ENCODE measurements around the gene BMERB1.
"Not testable (repeated sequence)": the region's sequence is repeated elsewhere in the genome, so short reads cannot be mapped to it uniquely, and the experiment has no call there.

BMERB1 gene

GRCh38 chr16:15434425-15435215 lies at the start of gene BMERB1:
Gene BMERB1 (plus strand): TSS chr16:15434588. CDS start chr16:15434654, 66 bp downstream.
- DNase-seq (ENCODE audit: low spot score): peak; percentile 49
- peaks cover 25% of the 10 kb centered on the region for H3K27me3 Mint-ChIP-seq (ENCODE audit: low read depth)
- H3K4me3 Mint-ChIP-seq: peak within 1 kb of the TSS; percentile 83
- H3K27ac Mint-ChIP-seq: no peak within 1 kb of the TSS
- H3K4me1 Mint-ChIP-seq (ENCODE audit: low read depth): peaks cover 13% of the 10 kb centered on the region
- no peaks in the 10 kb centered on the region for H3K36me3 Mint-ChIP-seq (ENCODE audit: low read depth)
- H3K9me3 Mint-ChIP-seq: no peaks in the 10 kb centered on the region

- not testable (repeated sequence) for H3K27ac Mint-ChIP-seq; H3K4me1 Mint-ChIP-seq (ENCODE audit: low read depth); H3K36me3 Mint-ChIP-seq (ENCODE audit: low read depth); H3K27me3 Mint-ChIP-seq (ENCODE audit: low read depth); H3K4me3 Mint-ChIP-seq; DNase-seq (ENCODE audit: low spot score); H3K9me3 Mint-ChIP-seq
Measured at GRCh38 chr16:15388060-15388459, 46.3 kb upstream of the BMERB1 start.

DNA sequence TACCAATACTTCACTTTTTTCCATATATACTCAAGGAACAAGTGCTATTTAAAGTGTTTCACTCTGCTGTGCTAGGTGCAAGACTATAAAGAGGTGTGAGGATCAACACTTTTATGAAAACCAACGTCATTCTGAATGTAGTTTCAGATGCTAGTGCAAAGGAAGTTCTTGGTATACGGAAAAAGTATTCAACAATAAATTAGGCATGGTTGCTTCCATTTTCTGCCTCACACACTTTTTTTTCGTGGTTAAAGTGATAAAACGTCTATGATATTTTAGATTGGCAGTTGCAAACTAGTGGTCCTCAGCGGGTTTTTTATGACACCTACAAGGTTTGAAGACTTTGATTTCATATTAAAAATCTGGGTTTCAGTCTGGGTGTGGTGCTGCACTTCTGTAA lies 44.5 kb upstream of the BMERB1 start:
- not testable (repeated sequence) for H3K9me3 Mint-ChIP-seq

GRCh38 chr16:15393025-15393424 lies 41.4 kb upstream of the BMERB1 start:
- not testable (repeated sequence) for H3K9me3 Mint-ChIP-seq; H3K4me1 Mint-ChIP-seq (ENCODE audit: low read depth); H3K27ac Mint-ChIP-seq; H3K4me3 Mint-ChIP-seq; DNase-seq (ENCODE audit: low spot score); H3K36me3 Mint-ChIP-seq (ENCODE audit: low read depth)
- H3K27me3 Mint-ChIP-seq (ENCODE audit: low read depth): peaks cover 26% of the 10 kb centered on the region

More for the DNA sequence above, 44.5 kb upstream of the BMERB1 start:
- not testable (repeated sequence) for DNase-seq (ENCODE audit: low spot score); H3K4me1 Mint-ChIP-seq (ENCODE audit: low read depth); H3K4me3 Mint-ChIP-seq; H3K36me3 Mint-ChIP-seq (ENCODE audit: low read depth); H3K27ac Mint-ChIP-seq
- H3K27me3 Mint-ChIP-seq (ENCODE audit: low read depth): peaks cover 12% of the 10 kb centered on the region

GRCh38 chr16:15395631-15396508 lies 38.5 kb upstream of the BMERB1 start, which contains the start of gene MPV17L:
Gene MPV17L (plus strand): TSS chr16:15395754. CDS start chr16:15395898, 144 bp downstream.
- peaks cover 28% of the 10 kb centered on the region for H3K27me3 Mint-ChIP-seq (ENCODE audit: low read depth)

GRCh38 chr16:15396509-15396829 lies 37.9 kb upstream of the BMERB1 start:
- H3K4me3 Mint-ChIP-seq; H3K4me1 Mint-ChIP-seq (ENCODE audit: low read depth); H3K36me3 Mint-ChIP-seq (ENCODE audit: low read depth); DNase-seq (ENCODE audit: low spot score); H3K9me3 Mint-ChIP-seq; H3K27ac Mint-ChIP-seq: not testable (repeated sequence)
- peaks cover 28% of the 10 kb centered on the region for H3K27me3 Mint-ChIP-seq (ENCODE audit: low read depth)

More at GRCh38 chr16:15395631-15396508, 38.5 kb upstream of the BMERB1 start, which contains the start of gene MPV17L:
- H3K4me3 Mint-ChIP-seq; DNase-seq (ENCODE audit: low spot score); H3K9me3 Mint-ChIP-seq; H3K4me1 Mint-ChIP-seq (ENCODE audit: low read depth); H3K27ac Mint-ChIP-seq; H3K36me3 Mint-ChIP-seq (ENCODE audit: low read depth): not testable (repeated sequence)

- DNase-seq (ENCODE audit: low spot score): no peak
- Mint-ChIP-seq H3K4me1 (ENCODE audit: low read depth) (no peaks in the 10 kb centered on the region), H3K27me3 (ENCODE audit: low read depth) (peaks cover 28% of the 10 kb centered on the region), H3K27ac (no peak overlapping the region), H3K4me3 (no peak overlapping the region), H3K36me3 (ENCODE audit: low read depth) (no peaks in the 10 kb centered on the region), H3K9me3 (no peaks in the 10 kb centered on the region)
Measured at GRCh38 chr16:15396948-15397594, 37.3 kb upstream of the BMERB1 start.

GRCh38 chr16:15398618-15399316 lies 35.6 kb upstream of the BMERB1 start:
- H3K9me3 Mint-ChIP-seq: no peaks in the 10 kb centered on the region
- H3K27ac Mint-ChIP-seq: no peak overlapping the region
- no peak for DNase-seq (ENCODE audit: low spot score)
- no peaks in the 10 kb centered on the region for H3K4me1 Mint-ChIP-seq (ENCODE audit: low read depth)
- H3K4me3 Mint-ChIP-seq: no peak overlapping the region
- peaks cover 24% of the 10 kb centered on the region for H3K27me3 Mint-ChIP-seq (ENCODE audit: low read depth)
- H3K36me3 Mint-ChIP-seq (ENCODE audit: low read depth): no peaks in the 10 kb centered on the region

DNA sequence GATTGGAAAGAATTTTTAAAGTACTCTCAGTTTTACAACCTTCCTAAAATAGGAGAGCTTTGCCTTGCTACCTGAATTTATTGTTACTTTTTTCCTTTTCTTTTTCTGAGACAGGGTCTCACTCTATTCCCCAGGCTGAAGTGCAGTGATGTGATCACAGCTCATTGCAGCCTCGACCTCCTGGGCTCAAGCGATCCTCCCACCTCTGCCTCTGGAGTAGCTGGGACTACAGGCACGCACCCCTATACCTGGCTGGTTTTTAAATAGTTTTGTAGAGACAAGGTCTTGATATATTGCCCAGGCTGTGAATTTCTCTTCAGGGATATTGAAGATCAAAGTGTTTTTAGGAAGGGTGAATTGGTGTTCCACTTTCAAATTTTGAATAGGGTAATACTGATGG lies 35.1 kb upstream of the BMERB1 start:
- Mint-ChIP-seq H3K9me3 (no peaks in the 10 kb centered on the region), H3K4me3 (no peak overlapping the region), H3K27ac (no peak overlapping the region), H3K36me3 (ENCODE audit: low read depth) (no peaks in the 10 kb centered on the region), H3K27me3 (ENCODE audit: low read depth) (peaks cover 20% of the 10 kb centered on the region), H3K4me1 (ENCODE audit: low read depth) (no peaks in the 10 kb centered on the region)
- DNase-seq (ENCODE audit: low spot score): no peak

GRCh38 chr16:15400314-15400713 lies 34.1 kb upstream of the BMERB1 start:
- H3K36me3 Mint-ChIP-seq (ENCODE audit: low read depth); H3K9me3 Mint-ChIP-seq; DNase-seq (ENCODE audit: low spot score); H3K4me1 Mint-ChIP-seq (ENCODE audit: low read depth); H3K27ac Mint-ChIP-seq; H3K4me3 Mint-ChIP-seq: not testable (repeated sequence)
- H3K27me3 Mint-ChIP-seq (ENCODE audit: low read depth): peaks cover 13% of the 10 kb centered on the region

DNA sequence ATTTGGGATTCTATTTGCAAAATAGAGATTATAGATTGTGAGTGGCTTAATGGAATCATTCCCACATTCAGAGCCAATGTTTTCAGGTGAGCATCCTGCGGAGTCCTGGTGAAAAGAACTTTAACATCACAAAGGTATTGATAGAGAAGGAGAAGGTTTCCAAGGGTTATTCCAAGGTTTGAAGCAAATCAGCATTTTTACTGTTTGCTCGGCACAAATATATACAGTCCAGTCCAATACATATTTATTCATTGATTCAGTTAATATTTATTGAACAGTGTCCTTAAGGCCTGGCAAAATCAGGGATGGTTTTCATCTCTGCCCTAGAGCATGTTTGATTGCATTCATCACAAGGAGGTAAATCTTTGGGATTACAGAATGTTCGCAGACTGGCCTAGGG lies 32.4 kb upstream of the BMERB1 start:
- H3K36me3 Mint-ChIP-seq (ENCODE audit: low read depth): no peaks in the 10 kb centered on the region
- no peak overlapping the region for H3K27ac Mint-ChIP-seq
- no peaks in the 10 kb centered on the region for H3K4me1 Mint-ChIP-seq (ENCODE audit: low read depth)
- no peak for DNase-seq (ENCODE audit: low spot score)
- no peak overlapping the region for H3K4me3 Mint-ChIP-seq
- H3K27me3 Mint-ChIP-seq (ENCODE audit: low read depth): peaks cover 3% of the 10 kb centered on the region
- no peaks in the 10 kb centered on the region for H3K9me3 Mint-ChIP-seq

DNA sequence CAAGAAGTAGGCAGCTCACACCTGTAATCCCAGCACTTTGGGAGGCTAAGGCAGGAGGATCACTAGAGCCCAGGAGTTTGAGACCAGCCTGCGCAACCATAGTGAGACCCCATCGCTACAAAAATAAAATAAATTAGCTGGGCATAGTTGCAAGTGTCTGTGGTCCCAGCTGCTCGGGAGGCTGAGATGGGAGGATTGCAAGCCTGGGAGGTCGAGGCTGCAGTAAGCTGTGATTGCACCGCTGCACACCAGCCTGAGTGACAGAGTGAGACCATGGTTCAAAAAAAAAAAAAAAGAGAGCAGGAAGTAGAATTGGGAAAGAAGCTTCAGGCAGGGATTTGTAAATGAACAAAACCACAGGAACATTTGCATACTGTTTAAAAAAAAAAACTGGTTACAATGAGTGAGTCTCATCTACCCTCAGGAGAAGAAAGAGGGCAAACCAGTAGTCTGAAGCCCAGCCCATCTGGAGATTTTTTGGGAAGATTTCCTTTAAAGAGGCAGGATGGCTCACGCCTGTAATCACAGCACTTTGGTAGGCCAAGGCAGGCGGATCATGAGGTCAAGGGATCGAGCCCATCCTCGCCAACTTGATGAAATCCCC lies 30.9 kb upstream of the BMERB1 start:
- peaks cover 2% of the 10 kb centered on the region for H3K27me3 Mint-ChIP-seq (ENCODE audit: low read depth)
- no peaks in the 10 kb centered on the region for H3K4me1 Mint-ChIP-seq (ENCODE audit: low read depth)
- DNase-seq (ENCODE audit: low spot score): no peak
- H3K9me3 Mint-ChIP-seq: no peaks in the 10 kb centered on the region
- H3K27ac Mint-ChIP-seq: no peak overlapping the region
- H3K36me3 Mint-ChIP-seq (ENCODE audit: low read depth): no peaks in the 10 kb centered on the region
- H3K4me3 Mint-ChIP-seq: no peak overlapping the region

GRCh38 chr16:15404091-15404490 lies 30.3 kb upstream of the BMERB1 start:
- not testable (repeated sequence) for DNase-seq (ENCODE audit: low spot score); H3K9me3 Mint-ChIP-seq; H3K4me3 Mint-ChIP-seq; H3K27me3 Mint-ChIP-seq (ENCODE audit: low read depth); H3K4me1 Mint-ChIP-seq (ENCODE audit: low read depth); H3K36me3 Mint-ChIP-seq (ENCODE audit: low read depth); H3K27ac Mint-ChIP-seq

All from T-helper 2 cell treated with Interferon-gamma antibody and Interleukin-4, amounts not matched to agents 5 μg/mL and 100 μg/mL, for 36 hours (primary cell).